GM21423 (cell line): ENCODE data around the gene APCDD1L.
"Not testable (repeated sequence)": the region's sequence is repeated elsewhere in the genome, so short reads cannot be mapped to it uniquely, and the experiment has no call there.

ENCODE experiments used
- ATAC-seq: cut with Tn5 transposase; IDR thresholded peaks from one replicate; pipeline ENCODE4 v1.9.1; 2021; ENCODE audit warnings: mild to moderate bottlenecking, moderate library complexity; ENCODE audit not compliant: unreplicated experiment

The APCDD1L gene

GRCh38 chr20:58446960-58447265, 68.3 kb downstream of the APCDD1L start:
- ATAC-seq: no peak

GRCh38 chr20:58446264-58446959, 68.8 kb downstream of the APCDD1L start:
- no peak for ATAC-seq

GRCh38 chr20:58444746-58445255, 70.4 kb downstream of the APCDD1L start:
- no peak for ATAC-seq

- no peak for ATAC-seq
Observed at GRCh38 chr20:58441723-58442122, 73.5 kb downstream of the APCDD1L start.

GRCh38 chr20:58440021-58440767, 75.0 kb downstream of the APCDD1L start:
- no peak for ATAC-seq

GRCh38 chr20:58438970-58439808, 76.0 kb downstream of the APCDD1L start:
- ATAC-seq: no peak

- ATAC-seq: peak; percentile 88
Observed at GRCh38 chr20:58436868-58437645, 78.1 kb downstream of the APCDD1L start.

GRCh38 chr20:58435237-58435636, 80.0 kb downstream of the APCDD1L start:
- no peak for ATAC-seq

- ATAC-seq: no peak
Observed at GRCh38 chr20:58434326-58434725, 80.9 kb downstream of the APCDD1L start.

- no peak for ATAC-seq
Observed at GRCh38 chr20:58433759-58434158, 81.4 kb downstream of the APCDD1L start.

GRCh38 chr20:58433029-58433647, 82.1 kb downstream of the APCDD1L start:
- no peak for ATAC-seq

- no peak for ATAC-seq
Observed at GRCh38 chr20:58432186-58432954, 82.8 kb downstream of the APCDD1L start.

GRCh38 chr20:58431134-58431533, 84.1 kb downstream of the APCDD1L start:
- no peak for ATAC-seq

- no peak for ATAC-seq
Observed at GRCh38 chr20:58429303-58429702, 85.9 kb downstream of the APCDD1L start.

GRCh38 chr20:58428364-58428763, 86.8 kb downstream of the APCDD1L start:
- no peak for ATAC-seq

- not testable (repeated sequence) for ATAC-seq
Observed at GRCh38 chr20:58427571-58427970, 87.6 kb downstream of the APCDD1L start.

GRCh38 chr20:58424218-58424969, 90.8 kb downstream of the APCDD1L start:
- no peak for ATAC-seq

GRCh38 chr20:58421497-58421850, 93.7 kb downstream of the APCDD1L start:
- ATAC-seq: no peak
